Activated T-helper 17 cell treated with anti-CD3 and anti-CD28 coated beads, Interleukin-2, amount 50 U/mL, for 72 hours (primary cell): Measurements from ENCODE around the gene LILRA6. TPM values are rescaled to one million over a fixed set of nuclear protein-coding genes. Genes with fewer than 3 reads are reported as not detected.
"Not testable (repeated sequence)": the region's sequence is repeated elsewhere in the genome, so short reads cannot be mapped to it uniquely, and the experiment has no call there.

Experiments used
- ATAC-seq: fragments of 150-1000 bp; cut with Tn5 transposase; replicated peaks from 2 replicates; pipeline ENCODE4 v1.10.0; 2021; ENCODE audit warnings: mild to moderate bottlenecking, moderate library complexity
- H3K27ac Mint-ChIP-seq: one replicate; pipeline ENCODE4 v1.8.0; 2022; ENCODE audit warnings: mixed read lengths
- H3K27me3 Mint-ChIP-seq: one replicate; pipeline ENCODE4 v1.8.0; 2022; ENCODE audit warnings: mixed read lengths
- H3K36me3 Mint-ChIP-seq: one replicate; pipeline ENCODE4 v1.8.0; 2022; ENCODE audit warnings: low read depth, mild to moderate bottlenecking, mixed read lengths
- H3K4me1 Mint-ChIP-seq: one replicate; pipeline ENCODE4 v1.8.0; 2022; ENCODE audit warnings: mixed read lengths
- H3K4me3 Mint-ChIP-seq: one replicate; pipeline ENCODE4 v1.8.0; 2022; ENCODE audit warnings: mild to moderate bottlenecking, mixed read lengths
- H3K9me3 Mint-ChIP-seq: one replicate; pipeline ENCODE4 v1.8.0; 2022; ENCODE audit warnings: mixed read lengths
- total RNA-seq, 2 donors: library from RNA; stranded (reverse); gene quantifications; one replicate each; pipeline ENCODE4 v1.2.3, GENCODE V29; 2022

Gene LILRA6
- total RNA-seq, 2 donors from 2014 or later: 0.19 to 0.39 TPM

- H3K36me3 Mint-ChIP-seq: no peaks in the 10 kb centered on the region
- no peak overlapping the region for H3K27ac Mint-ChIP-seq
- H3K9me3 Mint-ChIP-seq: no peaks in the 10 kb centered on the region
- ATAC-seq: no peak
- no peaks in the 10 kb centered on the region for H3K4me1 Mint-ChIP-seq
- peaks cover 6% of the 10 kb centered on the region for H3K27me3 Mint-ChIP-seq
- H3K4me3 Mint-ChIP-seq: no peak overlapping the region
Measured at GRCh38 chr19:54253331-54254194, 11.0 kb upstream of the LILRA6 start.

GRCh38 chr19:54252845-54253244, 10.3 kb upstream of the LILRA6 start:
- H3K36me3 Mint-ChIP-seq: no peaks in the 10 kb centered on the region
- ATAC-seq: no peak
- peaks cover 6% of the 10 kb centered on the region for H3K27me3 Mint-ChIP-seq
- no peak overlapping the region for H3K27ac Mint-ChIP-seq
- H3K4me1 Mint-ChIP-seq: peaks cover 3% of the 10 kb centered on the region
- H3K9me3 Mint-ChIP-seq: no peaks in the 10 kb centered on the region
- H3K4me3 Mint-ChIP-seq: no peak overlapping the region

- Mint-ChIP-seq H3K4me1 (peaks cover 7% of the 10 kb centered on the region), H3K27ac (no peak overlapping the region), H3K27me3 (peaks cover 6% of the 10 kb centered on the region), H3K4me3 (no peak overlapping the region), H3K36me3 (no peaks in the 10 kb centered on the region), H3K9me3 (no peaks in the 10 kb centered on the region)
- no peak for ATAC-seq
Measured at GRCh38 chr19:54252243-54252642, 9.7 kb upstream of the LILRA6 start.

DNA sequence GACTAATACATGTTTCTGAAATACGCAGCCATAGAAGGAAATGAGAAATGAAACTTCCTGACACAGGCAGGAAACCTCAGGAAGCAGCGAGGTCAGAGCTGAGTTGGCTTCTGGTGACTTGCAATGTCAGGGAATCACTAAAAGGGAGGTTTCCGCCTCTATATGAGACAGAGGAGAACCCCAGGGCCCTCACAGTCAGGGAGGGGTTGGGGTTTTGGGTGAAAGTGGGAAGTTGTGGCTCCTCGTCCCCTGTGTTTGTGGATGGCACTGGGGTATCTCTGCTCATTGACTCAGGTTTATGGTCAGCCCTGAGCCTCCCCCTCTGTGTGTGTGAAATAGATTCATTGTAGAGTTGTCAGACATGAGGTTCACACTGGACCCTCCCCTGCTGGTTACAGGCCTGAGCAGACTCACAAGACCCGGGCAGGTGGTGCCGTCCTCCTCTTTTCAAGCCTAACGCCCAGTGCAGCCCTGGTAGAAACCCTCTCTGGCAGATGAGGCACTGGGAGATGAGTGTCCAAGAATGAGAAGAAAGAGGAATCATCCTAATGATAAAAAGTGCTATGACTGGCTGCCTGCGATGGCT, 5.5 kb upstream of the LILRA6 start:
- H3K27ac Mint-ChIP-seq: peak overlapping the region; percentile 40
- ATAC-seq: peak; percentile 97
- H3K27me3 Mint-ChIP-seq: no peaks in the 10 kb centered on the region
- peak overlapping the region; percentile 53 for H3K4me3 Mint-ChIP-seq
- H3K4me1 Mint-ChIP-seq: peaks cover 7% of the 10 kb centered on the region
- H3K9me3 Mint-ChIP-seq: no peaks in the 10 kb centered on the region
- H3K36me3 Mint-ChIP-seq: no peaks in the 10 kb centered on the region

DNA sequence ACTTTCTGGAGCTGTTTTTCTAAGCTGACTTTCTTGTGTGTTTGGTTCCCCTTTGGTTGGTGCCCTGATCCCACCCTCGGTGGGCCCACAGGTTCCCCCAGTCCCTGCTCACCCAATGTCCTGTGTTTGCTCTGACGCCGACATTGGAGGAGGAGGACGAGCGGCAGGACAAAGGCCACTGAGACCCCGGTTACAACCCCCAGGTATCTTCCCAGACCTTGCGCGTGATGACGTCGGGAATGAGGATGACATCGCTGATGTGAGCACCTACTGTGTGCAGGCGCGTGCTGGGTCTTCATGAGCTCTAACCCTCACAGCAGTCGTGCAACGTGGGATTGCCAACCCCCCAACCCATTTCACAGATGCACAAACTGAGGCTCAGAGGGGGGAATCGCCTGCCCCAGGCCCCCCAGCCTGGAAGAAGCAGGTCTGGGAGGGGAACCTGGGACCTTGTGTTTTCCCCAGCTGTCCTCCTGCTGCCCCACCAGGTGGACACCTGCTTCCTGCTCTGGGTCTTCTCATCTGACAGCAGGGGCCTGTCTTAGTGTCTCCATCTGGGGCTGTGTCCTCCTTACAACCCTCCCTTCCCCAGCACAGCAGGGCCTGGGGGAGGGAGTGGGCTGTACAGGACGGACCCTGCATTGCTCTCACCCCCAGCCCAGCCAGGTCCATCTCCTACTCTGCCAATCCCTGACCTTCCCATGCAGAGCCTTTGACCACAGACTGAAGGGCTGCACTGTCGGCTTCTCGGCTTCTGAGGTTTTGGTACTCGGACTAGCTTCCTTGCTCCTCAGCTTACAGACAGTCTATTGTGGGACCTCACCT, 4.7 kb upstream of the LILRA6 start:
- peak overlapping the region; percentile 40 for H3K27ac Mint-ChIP-seq
- peaks cover 7% of the 10 kb centered on the region for H3K4me1 Mint-ChIP-seq
- H3K36me3 Mint-ChIP-seq: no peaks in the 10 kb centered on the region
- H3K4me3 Mint-ChIP-seq: peak overlapping the region; percentile 53
- ATAC-seq: no peak
- H3K9me3 Mint-ChIP-seq: no peaks in the 10 kb centered on the region
- no peaks in the 10 kb centered on the region for H3K27me3 Mint-ChIP-seq

- Mint-ChIP-seq H3K36me3 (no peaks in the 10 kb centered on the region), H3K27ac (no peak overlapping the region), H3K4me1 (peaks cover 7% of the 10 kb centered on the region), H3K27me3 (no peaks in the 10 kb centered on the region), H3K4me3 (no peak overlapping the region), H3K9me3 (no peaks in the 10 kb centered on the region)
- ATAC-seq: no peak
Measured at GRCh38 chr19:54245936-54246335, 3.3 kb upstream of the LILRA6 start.

GRCh38 chr19:54243809-54244208, 1.2 kb upstream of the LILRA6 start:
- not testable (repeated sequence) for H3K4me3 Mint-ChIP-seq, H3K36me3 Mint-ChIP-seq, ATAC-seq, H3K9me3 Mint-ChIP-seq, H3K4me1 Mint-ChIP-seq, H3K27ac Mint-ChIP-seq, H3K27me3 Mint-ChIP-seq

GRCh38 chr19:54242234-54242633, 356 bp downstream of the LILRA6 start:
- H3K36me3 Mint-ChIP-seq, ATAC-seq: not testable (repeated sequence)

DNA sequence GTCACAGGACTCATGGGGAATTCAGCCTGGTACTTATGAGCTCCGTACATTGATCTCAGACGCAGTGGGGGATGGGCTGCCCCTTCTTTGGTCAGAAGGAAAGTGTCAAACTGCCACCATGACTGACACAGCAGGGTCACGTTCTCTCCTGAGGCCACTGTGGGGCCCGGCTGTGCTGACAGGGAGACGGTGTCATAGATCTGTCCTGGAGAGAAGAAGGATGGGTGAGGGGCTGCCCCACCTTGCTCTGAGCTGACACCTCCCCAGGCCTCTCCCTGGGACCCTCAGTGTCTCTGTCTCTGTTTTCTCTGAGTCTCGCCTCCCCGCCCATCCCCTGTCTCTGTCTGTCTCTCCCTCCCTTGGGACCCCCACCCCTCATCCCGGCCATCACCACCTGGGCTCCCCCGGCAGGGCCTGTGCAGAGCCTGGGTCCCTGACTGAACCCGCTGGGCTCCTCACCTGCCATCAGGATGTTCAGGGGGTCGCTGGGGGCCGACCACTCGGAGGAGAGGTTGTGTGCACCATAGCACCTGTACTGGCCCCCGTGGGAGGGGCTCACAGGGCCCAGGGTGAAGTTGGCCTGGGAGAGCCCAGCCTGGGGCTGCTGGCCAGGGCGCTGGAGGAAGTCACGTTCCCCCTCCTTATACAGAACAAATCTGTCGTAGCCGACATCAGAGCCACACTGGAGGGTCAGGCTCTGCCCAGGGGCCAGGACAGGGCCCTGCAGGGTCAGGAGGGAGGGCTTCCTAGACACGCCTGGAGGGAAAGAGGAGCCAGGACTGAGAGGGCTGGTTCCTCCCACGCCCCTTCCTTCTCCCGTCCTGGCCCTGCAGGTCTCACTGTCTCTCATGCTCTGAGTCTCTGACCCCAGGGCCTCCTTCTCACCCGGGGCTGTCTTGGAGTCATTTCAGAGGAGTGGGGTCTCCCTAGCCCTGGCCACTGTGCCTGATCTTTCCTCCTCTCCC, 1.9 kb downstream of the LILRA6 start:
- not testable (repeated sequence) for ATAC-seq, H3K9me3 Mint-ChIP-seq, H3K4me1 Mint-ChIP-seq, H3K4me3 Mint-ChIP-seq, H3K36me3 Mint-ChIP-seq, H3K27ac Mint-ChIP-seq, H3K27me3 Mint-ChIP-seq

More at GRCh38 chr19:54242234-54242633, 356 bp downstream of the LILRA6 start:
- H3K4me1 Mint-ChIP-seq, H3K4me3 Mint-ChIP-seq, H3K27ac Mint-ChIP-seq, H3K9me3 Mint-ChIP-seq, H3K27me3 Mint-ChIP-seq: not testable (repeated sequence)

DNA sequence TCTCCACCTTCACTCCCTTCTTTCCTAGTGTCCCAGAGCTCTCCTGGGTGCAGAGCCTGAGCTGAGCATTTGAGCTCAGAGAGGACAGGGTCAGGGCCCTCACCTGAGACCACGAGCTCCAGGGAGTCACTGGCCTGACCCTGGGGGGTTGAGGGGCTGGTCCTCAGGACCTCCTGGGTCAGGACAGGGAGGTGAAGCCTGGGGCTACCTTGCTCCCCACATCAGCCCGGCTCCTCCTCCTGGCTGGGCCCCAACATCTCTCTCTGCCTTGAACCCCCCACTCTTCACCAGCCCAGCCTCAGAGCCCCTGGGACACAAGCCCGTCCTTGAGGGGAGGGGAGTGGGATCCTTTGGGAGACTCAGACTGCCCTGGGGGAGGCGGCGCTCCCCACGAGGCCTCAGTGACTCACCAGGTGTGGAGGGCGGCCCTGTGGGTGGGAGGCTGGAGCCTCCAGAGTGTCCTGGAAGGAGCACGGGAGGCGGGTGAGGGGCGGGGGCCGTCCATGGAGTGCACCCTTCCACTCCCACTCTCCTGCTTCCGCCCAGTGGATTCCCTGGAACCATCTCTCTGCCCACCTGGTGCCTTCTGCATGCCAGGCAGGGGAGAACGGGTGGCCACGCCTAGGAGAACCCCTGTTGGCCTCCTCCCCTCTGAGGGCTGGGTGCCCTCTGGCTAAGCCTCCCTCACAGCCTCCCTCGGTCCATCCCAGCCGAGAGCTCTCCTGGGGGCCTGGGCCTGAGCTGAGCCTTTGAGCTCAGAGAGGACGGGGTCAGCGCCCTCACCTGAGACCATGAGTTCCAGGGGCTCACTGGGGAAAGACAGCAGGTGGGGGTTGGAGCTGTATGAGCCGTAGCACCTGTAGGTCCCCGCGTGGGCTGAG, 2.9 kb downstream of the LILRA6 start:
- H3K4me3 Mint-ChIP-seq, H3K27ac Mint-ChIP-seq, H3K9me3 Mint-ChIP-seq, H3K27me3 Mint-ChIP-seq, ATAC-seq, H3K36me3 Mint-ChIP-seq, H3K4me1 Mint-ChIP-seq: not testable (repeated sequence)

- Mint-ChIP-seq H3K4me1 (no peaks in the 10 kb centered on the region), H3K27ac (no peak overlapping the region), H3K36me3 (no peaks in the 10 kb centered on the region), H3K27me3 (no peaks in the 10 kb centered on the region), H3K4me3 (no peak overlapping the region), H3K9me3 (no peaks in the 10 kb centered on the region)
- ATAC-seq: no peak
Measured at GRCh38 chr19:54233941-54234340, 8.6 kb downstream of the LILRA6 start.

DNA sequence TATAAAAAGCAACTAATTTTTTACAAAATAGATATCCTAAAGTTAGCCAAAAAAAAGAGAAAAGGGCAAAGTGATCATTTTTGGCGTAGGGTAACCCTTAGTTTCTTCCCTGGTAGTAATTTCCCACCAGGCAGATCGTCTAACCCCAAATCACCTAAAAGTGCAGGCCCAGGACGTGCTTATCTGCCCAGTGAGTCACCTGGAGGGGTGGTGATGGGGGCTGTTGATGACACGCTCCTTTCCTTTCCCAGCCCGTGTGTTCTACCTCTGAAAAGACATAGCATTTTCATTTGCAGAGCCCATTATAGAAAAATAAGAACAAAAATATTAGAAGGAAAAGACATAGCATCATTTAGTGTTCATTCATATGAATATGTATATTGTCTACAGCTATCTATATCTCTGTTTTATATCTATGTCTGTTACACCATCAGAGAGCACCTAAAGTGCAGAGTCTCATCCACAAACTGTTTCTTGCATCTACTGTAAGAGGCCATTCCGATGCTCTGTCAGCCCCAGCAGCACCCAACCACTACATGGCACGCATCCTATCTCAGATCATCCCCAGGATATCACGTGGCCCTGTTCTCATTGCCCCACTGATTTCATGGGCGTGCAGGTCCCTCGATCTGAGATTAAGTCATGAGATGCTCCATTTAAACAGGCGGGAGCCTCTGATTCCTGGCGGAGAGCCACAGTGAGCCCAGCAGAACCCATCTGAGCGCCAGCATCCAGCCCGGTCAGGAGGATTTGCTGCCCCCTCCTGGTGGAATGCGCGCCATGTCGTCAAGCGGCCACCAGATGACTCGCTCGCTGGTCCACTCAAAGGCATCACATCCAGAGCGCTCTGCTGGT, 11.3 kb downstream of the LILRA6 start:
- H3K27me3 Mint-ChIP-seq: no peaks in the 10 kb centered on the region
- no peak overlapping the region for H3K4me3 Mint-ChIP-seq
- ATAC-seq: peak; percentile 89
- no peaks in the 10 kb centered on the region for H3K9me3 Mint-ChIP-seq
- no peaks in the 10 kb centered on the region for H3K4me1 Mint-ChIP-seq
- no peak overlapping the region for H3K27ac Mint-ChIP-seq
- H3K36me3 Mint-ChIP-seq: no peaks in the 10 kb centered on the region
